Naive thymus-derived CD8-positive, alpha-beta T cell (primary cell): ENCODE measurements around the gene DPP6. TPM values are rescaled to one million over a fixed set of nuclear protein-coding genes. Genes with fewer than 3 reads are reported as not detected.

Experiments
- ATAC-seq, 2 donors: fragments of 150-1000 bp; cut with Tn5 transposase in 1 of 2; sonication (Bioruptor Pico), chemical (Tn5 transposase) in 1 of 2; 1 replicate in 1 of 2; 2 replicates in 1 of 2; pipeline ENCODE4 v1.10.0; 2021; ENCODE audit warnings: mild to moderate bottlenecking in 2 of 2, moderate library complexity in 2 of 2
- POLR2A ChIA-PET: fragments of 350-600 bp; sonication (Branson Sonifier 250); formaldehyde crosslinking; loops from one replicate; lab custom pipeline; 2021; ENCODE audit warnings: antibody characterized with exemption; lab: Charles Lee
- DNase-seq, 10 donors: peaks; one replicate each; pipeline versions ENCODE4 v3.0.0 to v3.0.0-alpha.2; 2020 to 2022
- H3K27ac Mint-ChIP-seq, 10 donors: one replicate each; pipeline ENCODE4 v1.8.0; 2020 to 2022; ENCODE audit warnings: mild to moderate bottlenecking in 10 of 10, mixed read lengths in 10 of 10, moderate library complexity in 4 of 10, inconsistent platforms in 1 of 10
- H3K27me3 Mint-ChIP-seq, 5 donors: one replicate each; pipeline ENCODE4 v1.8.0; 2021 to 2022; ENCODE audit warnings: mixed read lengths in 5 of 5
- H3K36me3 Mint-ChIP-seq, 3 donors: one replicate each; pipeline ENCODE4 v1.8.0; 2020 to 2022; ENCODE audit warnings: mixed read lengths in 3 of 3, mild to moderate bottlenecking in 2 of 3, inconsistent platforms in 1 of 3
- H3K4me1 Mint-ChIP-seq, 4 donors: one replicate each; pipeline ENCODE4 v1.8.0; 2021 to 2022; ENCODE audit warnings: mixed read lengths in 4 of 4
- H3K4me3 Mint-ChIP-seq, 10 donors: one replicate each; pipeline ENCODE4 v1.8.0; 2020 to 2022; ENCODE audit warnings: mild to moderate bottlenecking in 10 of 10, mixed read lengths in 10 of 10, moderate library complexity in 6 of 10, inconsistent platforms in 1 of 10
- H3K9me3 Mint-ChIP-seq, 9 donors: one replicate each; pipeline ENCODE4 v1.8.0; 2020 to 2022; ENCODE audit warnings: mixed read lengths in 9 of 9, mild to moderate bottlenecking in 3 of 9, inconsistent platforms in 1 of 9, moderate library complexity in 1 of 9
- polyA plus RNA-seq, 3 donors: library from polyadenylated mRNA; unstranded; fragments of 300-500 nt; fragmentation: Illumina TruSeq; gene quantifications; one replicate each; pipeline ENCODE4 v1.2.3, GENCODE V29; 2021
- total RNA-seq, 8 experiments: library from RNA in 2 of 8; stranded (reverse) in 2 of 8; gene quantifications; one replicate each; pipeline ENCODE4 v1.2.3 and lab custom pipeline; 2021 to 2026

Gene DPP6
- total and polyA plus RNA-seq, 5 experiments from 2014 or later, result not detected

DNA sequence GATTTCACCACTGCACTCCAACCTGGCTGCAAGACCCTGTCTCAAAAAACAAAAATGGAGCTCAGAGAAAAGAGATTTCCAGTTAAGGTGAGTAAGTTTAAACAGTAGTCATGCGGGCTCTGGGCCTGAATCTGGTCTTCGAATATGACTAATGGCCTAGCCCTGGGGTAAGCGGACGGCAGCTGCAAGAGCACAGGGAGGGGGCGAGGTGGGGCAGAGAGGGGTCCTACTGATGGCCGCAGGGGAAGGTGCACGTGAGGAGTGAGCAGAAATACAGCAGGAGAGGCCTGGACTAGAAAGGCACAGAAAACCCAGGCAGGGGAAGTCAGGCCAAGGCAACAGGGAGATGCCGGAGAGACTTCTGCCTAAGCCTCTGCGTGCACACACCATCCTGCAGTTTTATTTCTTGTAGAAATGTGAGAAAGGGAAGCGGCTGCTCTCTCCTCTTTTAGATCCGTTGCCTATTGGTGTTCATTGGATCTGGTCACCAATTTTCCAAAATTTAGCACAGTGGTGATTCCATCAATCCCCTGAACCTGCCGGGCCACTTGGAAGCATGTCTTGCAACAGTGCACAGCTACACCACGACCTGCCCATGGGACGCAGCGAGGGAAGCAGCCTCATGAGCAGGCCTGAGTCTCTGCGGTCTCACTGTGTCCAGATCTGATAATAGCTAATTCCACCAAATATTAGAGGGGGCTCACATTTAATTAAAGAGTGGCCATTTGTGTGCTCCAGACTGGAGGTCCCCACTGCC lies 811.7 kb downstream of the DPP6 start:
- H3K4me3 Mint-ChIP-seq, result no peak overlapping the region
- ATAC-seq, result no peak
- no peaks in the 10 kb centered on the region for H3K36me3 Mint-ChIP-seq
- no peaks in the 10 kb centered on the region for H3K9me3 Mint-ChIP-seq
- POLR2A ChIA-PET, result no interaction called here
- DNase-seq, result no peak
- H3K27me3 Mint-ChIP-seq, result peaks cover 12 to 50% (median 25%) of the 10 kb centered on the region in 5 donors
- H3K4me1 Mint-ChIP-seq, result peaks cover 0 to 5% (median 3%) of the 10 kb centered on the region in 4 donors
- no peak overlapping the region for H3K27ac Mint-ChIP-seq

DNA sequence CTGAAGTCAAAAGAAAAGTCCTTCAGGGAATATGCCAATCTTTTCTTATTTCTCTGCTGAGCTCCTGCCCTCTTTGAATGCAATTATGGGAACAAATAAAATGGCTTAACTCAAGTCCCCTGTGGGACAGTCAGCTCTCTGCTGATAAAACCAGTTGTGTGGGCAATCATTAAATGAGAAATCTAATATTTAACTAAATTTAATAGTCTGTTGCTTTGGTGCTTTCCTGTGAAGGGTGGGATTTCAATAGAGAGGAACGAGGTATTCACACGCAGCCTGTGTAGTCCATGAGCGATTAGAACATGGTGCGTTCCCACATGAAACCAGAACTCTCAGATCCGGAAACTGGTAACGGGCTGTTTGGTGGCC lies 812.3 kb downstream of the DPP6 start:
- H3K36me3 Mint-ChIP-seq, result no peaks in the 10 kb centered on the region
- H3K9me3 Mint-ChIP-seq, result no peaks in the 10 kb centered on the region
- H3K4me1 Mint-ChIP-seq, result peaks cover 0 to 7% (median 4%) of the 10 kb centered on the region in 4 donors
- no peak overlapping the region for H3K4me3 Mint-ChIP-seq
- DNase-seq, result no peak
- POLR2A ChIA-PET, result no interaction called here
- no peak overlapping the region for H3K27ac Mint-ChIP-seq
- no peak for ATAC-seq
- peaks cover 15 to 55% (median 29%) of the 10 kb centered on the region in 5 donors for H3K27me3 Mint-ChIP-seq

DNA sequence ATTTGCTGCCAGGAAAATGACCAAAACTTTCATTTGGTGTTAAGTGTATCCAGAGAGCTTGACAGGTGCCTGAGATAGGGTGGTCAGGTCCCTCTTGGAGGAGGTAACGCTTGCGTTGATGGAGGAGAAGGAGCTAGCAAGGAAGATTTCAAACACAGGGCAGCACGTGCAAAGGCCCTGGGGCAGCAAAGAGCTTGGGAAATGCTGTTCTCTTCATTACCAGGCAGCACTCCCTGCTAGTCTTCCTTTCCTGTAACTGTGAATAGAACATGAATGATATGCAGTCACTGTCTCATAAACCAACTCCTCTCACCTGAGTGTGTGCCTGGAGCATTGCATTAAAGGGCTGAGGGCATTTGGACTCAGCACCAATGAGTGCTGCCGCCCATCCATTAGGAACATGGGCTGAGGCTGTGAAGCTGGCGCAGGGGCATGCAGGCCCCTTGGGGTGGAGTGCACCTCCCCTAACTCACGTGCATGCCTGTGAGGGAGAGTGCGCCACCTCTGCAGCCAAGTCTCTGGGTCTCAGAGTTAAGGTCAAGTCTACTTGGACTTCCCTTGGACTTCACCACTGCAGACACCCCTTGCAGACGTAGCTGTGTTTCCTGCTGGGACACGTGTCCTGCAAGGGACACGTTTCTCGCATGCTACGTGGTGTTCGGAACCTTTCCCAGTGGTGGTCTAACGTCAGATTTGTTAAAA lies 813.9 kb downstream of the DPP6 start:
- peaks cover 0 to 2% (median 0%) of the 10 kb centered on the region in 9 donors for H3K9me3 Mint-ChIP-seq
- DNase-seq (no peak), ATAC-seq (no peak)
- peaks cover 17 to 56% (median 32%) of the 10 kb centered on the region in 5 donors for H3K27me3 Mint-ChIP-seq
- no peaks in the 10 kb centered on the region for H3K36me3 Mint-ChIP-seq
- H3K4me3 Mint-ChIP-seq, result no peak overlapping the region
- peaks cover 0 to 7% (median 4%) of the 10 kb centered on the region in 4 donors for H3K4me1 Mint-ChIP-seq
- H3K27ac Mint-ChIP-seq, result no peak overlapping the region
- POLR2A ChIA-PET, result no interaction called here

DNA sequence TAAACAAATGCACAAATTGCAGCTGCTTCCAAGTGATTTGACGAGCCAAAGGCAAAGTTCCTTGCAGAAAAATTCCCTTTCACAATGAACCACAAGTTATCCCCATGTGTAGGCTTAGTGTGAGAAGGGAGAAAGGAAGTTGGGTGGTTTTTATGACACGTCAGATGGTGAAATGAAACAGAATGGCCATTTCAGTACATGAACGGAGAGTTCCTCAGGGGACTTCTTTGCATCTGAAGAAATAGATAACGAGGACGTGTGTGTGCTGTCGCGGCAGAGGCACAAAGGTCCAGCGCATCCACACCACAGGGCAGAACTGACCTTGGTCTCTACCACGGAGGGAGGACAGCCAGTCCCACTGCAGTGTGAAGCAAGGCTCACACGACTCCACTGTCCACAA lies 814.9 kb downstream of the DPP6 start:
- Mint-ChIP-seq H3K36me3 (no peaks in the 10 kb centered on the region), H3K4me1 (peaks cover 0 to 7% (median 4%) of the 10 kb centered on the region in 4 donors), H3K27me3 (peaks cover 17 to 61% (median 37%) of the 10 kb centered on the region in 5 donors), H3K27ac (no peak overlapping the region), H3K4me3 (no peak overlapping the region), H3K9me3 (peaks cover 0 to 2% (median 0%) of the 10 kb centered on the region in 9 donors)
- POLR2A ChIA-PET, result no interaction called here
- DNase-seq, result no peak
- ATAC-seq, result no peak

DNA sequence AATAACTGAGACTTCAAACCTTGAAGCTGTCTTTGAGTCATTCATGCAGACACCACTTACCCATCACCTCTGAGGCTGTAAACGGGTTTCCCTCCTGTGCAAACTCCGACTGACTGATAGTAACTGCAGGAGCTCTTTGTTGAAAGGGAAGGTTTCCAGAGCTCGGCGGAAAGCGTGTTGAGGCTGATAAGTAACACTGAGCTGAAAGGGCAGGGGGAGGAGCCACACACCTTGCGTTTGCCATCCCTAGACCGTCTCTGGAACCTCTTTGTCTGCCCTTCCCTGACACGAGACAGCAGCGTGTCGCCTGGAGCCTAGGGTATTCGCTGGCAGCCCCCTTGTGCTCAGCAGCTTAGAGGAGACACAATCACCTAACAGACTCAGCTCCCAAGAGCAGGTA lies 816.7 kb downstream of the DPP6 start:
- H3K9me3 Mint-ChIP-seq, result peaks cover 0 to 2% (median 0%) of the 10 kb centered on the region in 9 donors
- H3K4me3 Mint-ChIP-seq, result peak overlapping the region in 1 of 10 donors; percentile 20
- no peaks in the 10 kb centered on the region for H3K36me3 Mint-ChIP-seq
- ATAC-seq (no peak), DNase-seq (no peak)
- no peak overlapping the region for H3K27ac Mint-ChIP-seq
- H3K27me3 Mint-ChIP-seq, result peaks cover 20 to 61% (median 44%) of the 10 kb centered on the region in 5 donors
- peaks cover 0 to 7% (median 4%) of the 10 kb centered on the region in 4 donors for H3K4me1 Mint-ChIP-seq
- POLR2A ChIA-PET, result no interaction called here

DNA sequence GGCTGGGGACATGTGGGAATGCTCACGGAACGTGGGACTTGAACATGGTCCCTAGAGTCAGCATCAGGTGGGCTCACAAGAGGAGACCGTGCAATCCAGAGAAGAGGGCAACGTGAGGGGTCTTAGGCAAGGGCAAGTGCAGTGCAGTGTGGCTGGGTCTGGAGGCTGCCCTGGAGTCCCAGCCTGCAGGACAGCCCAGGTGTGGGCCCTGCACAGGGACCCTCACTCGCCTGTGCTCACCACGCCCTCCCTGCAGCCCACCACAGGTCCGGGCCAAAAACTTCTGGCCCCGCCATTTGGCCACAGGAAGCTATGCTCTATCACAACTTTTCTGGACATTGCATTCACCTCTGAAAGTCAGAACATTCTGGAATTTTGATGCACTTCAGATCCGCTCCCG lies 817.2 kb downstream of the DPP6 start:
- ATAC-seq (no peak), DNase-seq (no peak)
- Mint-ChIP-seq H3K4me3 (no peak overlapping the region), H3K27me3 (peaks cover 20 to 61% (median 44%) of the 10 kb centered on the region in 5 donors), H3K36me3 (no peaks in the 10 kb centered on the region), H3K4me1 (peaks cover 0 to 7% (median 4%) of the 10 kb centered on the region in 4 donors), H3K27ac (no peak overlapping the region), H3K9me3 (peaks cover 0 to 2% (median 0%) of the 10 kb centered on the region in 9 donors)
- POLR2A ChIA-PET, result no interaction called here

DNA sequence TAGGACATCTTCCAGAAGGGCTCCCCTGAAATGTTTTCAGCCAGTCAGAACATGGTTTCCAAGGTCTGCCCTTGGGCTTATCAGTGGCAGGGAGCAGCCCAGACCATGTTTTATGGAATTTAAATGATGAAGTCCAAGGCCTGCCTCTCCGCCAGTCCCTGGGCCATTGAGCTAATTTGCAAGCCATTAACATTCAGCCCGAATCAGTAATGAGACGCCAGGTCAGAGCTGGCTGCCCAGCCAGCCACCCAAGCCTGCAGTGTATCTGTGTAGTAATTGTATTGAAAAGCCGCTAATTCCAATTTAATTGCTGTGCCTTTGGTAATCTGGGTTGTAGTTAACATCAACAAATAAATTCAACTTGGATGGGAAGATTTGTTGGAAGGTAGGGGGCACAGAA lies 819.3 kb downstream of the DPP6 start:
- Mint-ChIP-seq H3K27ac (no peak overlapping the region), H3K9me3 (peaks cover 0 to 2% (median 0%) of the 10 kb centered on the region in 9 donors), H3K4me3 (no peak overlapping the region), H3K4me1 (peaks cover 0 to 7% (median 4%) of the 10 kb centered on the region in 4 donors), H3K27me3 (peaks cover 20 to 70% (median 50%) of the 10 kb centered on the region in 5 donors), H3K36me3 (no peaks in the 10 kb centered on the region)
- DNase-seq, result no peak
- ATAC-seq, result no peak
- POLR2A ChIA-PET, result no interaction called here

DNA sequence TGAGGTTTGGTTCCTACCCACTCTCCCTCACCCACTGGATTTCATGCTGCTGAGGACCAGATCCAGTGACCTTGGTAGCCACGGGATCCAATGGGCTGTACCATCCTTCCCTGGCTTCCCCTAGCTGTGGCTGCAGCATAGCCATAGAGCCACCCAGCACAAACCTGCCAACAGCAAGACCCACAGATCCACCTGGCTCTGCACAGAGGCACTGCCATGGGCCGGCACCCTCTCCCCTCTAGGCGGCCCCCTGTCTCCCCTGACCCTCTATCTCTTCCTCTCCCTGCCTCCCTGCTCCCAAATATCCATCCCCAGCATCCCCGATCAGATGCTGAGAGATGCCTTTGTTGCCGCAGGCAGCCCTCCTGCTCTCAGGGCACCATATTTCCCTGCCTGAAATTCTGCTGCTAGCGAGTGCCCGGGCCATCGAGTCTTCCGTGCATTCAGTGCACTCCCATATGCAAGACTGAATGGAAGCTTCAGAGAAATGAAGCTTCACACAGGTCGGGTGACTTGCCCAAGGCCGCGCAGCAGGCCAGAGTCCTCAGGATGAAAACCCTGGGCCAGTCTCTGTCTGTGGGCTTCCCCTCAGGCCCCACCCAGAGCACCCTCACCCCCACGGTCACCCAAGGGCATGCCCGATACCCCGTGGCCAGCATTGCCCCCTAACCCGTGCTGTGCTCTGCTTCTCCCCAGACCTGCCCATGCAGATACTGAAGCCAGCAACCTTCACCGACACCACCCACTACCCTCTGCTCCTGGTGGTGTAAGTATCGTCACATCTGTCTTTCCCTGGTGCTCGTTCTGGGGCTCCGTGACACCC lies 819.9 kb downstream of the DPP6 start:
- POLR2A ChIA-PET, result no interaction called here
- H3K9me3 Mint-ChIP-seq, result peaks cover 0 to 2% (median 0%) of the 10 kb centered on the region in 9 donors
- ATAC-seq, result no peak
- no peak overlapping the region for H3K27ac Mint-ChIP-seq
- H3K4me1 Mint-ChIP-seq, result peaks cover 0 to 7% (median 4%) of the 10 kb centered on the region in 4 donors
- no peak overlapping the region for H3K4me3 Mint-ChIP-seq
- DNase-seq, result peak in 1 of 10 donors; percentile 55
- H3K27me3 Mint-ChIP-seq, result peaks cover 20 to 71% (median 50%) of the 10 kb centered on the region in 5 donors
- H3K36me3 Mint-ChIP-seq, result no peaks in the 10 kb centered on the region

DNA sequence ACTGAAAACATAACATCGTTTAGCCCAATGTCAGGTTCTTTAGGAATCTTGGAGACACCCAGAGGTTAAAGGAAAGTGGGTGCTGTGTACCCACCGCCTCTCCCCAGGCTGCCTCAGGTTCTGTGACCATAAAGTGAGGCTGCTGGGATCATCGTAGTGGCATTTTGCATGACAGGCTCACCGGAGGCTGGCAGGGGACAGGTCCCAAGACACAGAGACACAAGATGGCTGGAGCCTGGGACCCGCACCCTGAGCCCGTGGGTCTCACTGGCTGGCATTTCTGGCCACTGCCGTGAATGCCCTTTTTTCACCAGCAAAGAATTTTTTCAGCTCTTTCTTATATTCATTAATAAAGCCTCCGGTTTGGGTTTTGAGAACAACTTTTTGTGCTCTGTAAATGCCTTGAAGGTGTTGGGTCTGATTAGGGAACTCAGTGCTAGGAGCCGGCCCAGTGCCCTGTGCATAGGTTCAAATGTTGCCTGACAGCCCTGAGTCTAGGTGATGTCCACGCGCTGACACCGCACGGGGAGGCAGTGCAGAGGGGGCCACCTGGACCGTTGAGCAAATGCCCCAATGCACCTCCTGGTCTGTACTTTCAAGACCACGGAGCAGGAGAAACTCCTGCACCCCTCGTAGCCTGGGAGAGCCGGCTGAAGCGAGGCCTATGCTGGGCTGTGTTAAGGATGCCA lies 820.8 kb downstream of the DPP6 start:
- Mint-ChIP-seq H3K4me1 (peaks cover 0 to 7% (median 4%) of the 10 kb centered on the region in 4 donors), H3K27ac (no peak overlapping the region), H3K9me3 (peaks cover 0 to 2% (median 0%) of the 10 kb centered on the region in 9 donors), H3K27me3 (peaks cover 16 to 69% (median 52%) of the 10 kb centered on the region in 5 donors), H3K4me3 (no peak overlapping the region), H3K36me3 (no peaks in the 10 kb centered on the region)
- ATAC-seq (no peak), DNase-seq (peak in 1 of 10 donors; percentile 40)
- POLR2A ChIA-PET, result no interaction called here

DNA sequence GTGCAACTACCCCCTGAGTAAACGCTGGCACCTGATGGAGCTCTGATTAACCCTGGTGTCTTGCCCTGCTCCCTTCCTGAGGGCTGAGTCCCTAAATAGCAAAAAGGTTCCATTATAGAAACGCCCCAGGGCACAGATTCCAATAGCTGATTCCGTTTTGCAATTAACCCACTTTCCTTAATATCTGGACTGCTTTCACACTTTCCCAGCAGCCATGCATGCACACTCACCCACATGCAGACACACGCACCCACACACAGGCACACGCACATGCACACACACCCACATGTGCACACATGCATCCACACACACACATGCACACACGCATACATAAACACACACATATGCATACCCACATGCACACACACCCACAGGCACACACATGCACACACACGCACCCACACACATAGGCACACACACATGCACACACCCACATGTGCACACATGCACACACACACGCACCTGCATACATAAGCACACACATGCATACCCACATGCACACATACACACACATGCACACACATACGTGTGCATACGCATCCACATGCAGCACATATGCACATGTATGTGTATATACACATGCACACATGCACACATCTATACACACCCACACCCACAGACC lies 821.4 kb downstream of the DPP6 start:
- peak in 1 of 10 donors; percentile 6 for DNase-seq

DNA sequence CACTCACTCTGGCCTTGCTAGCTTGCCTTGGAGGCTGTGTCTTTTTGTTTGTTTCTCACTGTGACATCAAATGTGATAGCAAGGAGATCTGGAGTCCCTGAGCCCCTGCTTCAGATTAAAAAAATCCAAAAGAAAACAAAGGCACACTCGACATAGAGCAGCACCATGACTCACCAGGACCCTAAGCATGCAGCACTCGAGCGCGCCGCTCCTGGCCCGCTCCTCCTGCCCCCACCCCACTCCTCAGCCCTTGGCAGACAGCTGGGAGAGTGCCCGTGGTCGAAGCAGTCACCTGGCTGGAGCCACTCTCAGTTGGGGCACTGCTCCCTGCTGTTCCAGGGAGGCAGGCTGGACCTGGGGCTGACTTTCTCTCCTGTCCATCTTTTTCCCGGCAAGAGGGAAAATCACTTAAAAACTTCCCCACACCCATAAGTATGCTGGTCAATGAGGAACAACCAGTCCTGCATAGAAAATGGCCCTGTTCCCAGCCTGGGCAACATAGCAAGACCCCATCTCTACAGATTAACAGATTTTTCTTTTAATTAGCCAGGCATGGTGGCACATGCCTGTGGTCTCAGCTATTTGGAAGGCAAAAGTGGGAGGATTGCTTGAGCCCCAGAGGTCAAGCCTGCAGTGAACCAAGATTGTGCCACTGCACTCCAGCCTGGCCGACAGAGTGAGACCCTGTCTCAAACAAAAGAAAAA lies 822.4 kb downstream of the DPP6 start:
- no peaks in the 10 kb centered on the region for H3K4me1 Mint-ChIP-seq
- no peaks in the 10 kb centered on the region for H3K36me3 Mint-ChIP-seq
- POLR2A ChIA-PET, result no interaction called here
- DNase-seq (no peak), ATAC-seq (no peak)
- no peak overlapping the region for H3K4me3 Mint-ChIP-seq
- peaks cover 6 to 59% (median 42%) of the 10 kb centered on the region in 5 donors for H3K27me3 Mint-ChIP-seq
- no peak overlapping the region for H3K27ac Mint-ChIP-seq
- peaks cover 0 to 2% (median 0%) of the 10 kb centered on the region in 9 donors for H3K9me3 Mint-ChIP-seq

More for the DNA sequence above, 821.4 kb downstream of the DPP6 start:
- Mint-ChIP-seq H3K27me3 (peaks cover 12 to 69% (median 51%) of the 10 kb centered on the region in 5 donors), H3K4me3 (no peak overlapping the region), H3K36me3 (no peaks in the 10 kb centered on the region), H3K9me3 (peaks cover 0 to 2% (median 0%) of the 10 kb centered on the region in 9 donors), H3K27ac (peak overlapping the region in 1 of 10 donors; percentile 3), H3K4me1 (peaks cover 0 to 6% (median 4%) of the 10 kb centered on the region in 4 donors)
- POLR2A ChIA-PET, result no interaction called here
- no peak for ATAC-seq
